Measurements from ENCODE around the gene UBE2D1.

DNA sequence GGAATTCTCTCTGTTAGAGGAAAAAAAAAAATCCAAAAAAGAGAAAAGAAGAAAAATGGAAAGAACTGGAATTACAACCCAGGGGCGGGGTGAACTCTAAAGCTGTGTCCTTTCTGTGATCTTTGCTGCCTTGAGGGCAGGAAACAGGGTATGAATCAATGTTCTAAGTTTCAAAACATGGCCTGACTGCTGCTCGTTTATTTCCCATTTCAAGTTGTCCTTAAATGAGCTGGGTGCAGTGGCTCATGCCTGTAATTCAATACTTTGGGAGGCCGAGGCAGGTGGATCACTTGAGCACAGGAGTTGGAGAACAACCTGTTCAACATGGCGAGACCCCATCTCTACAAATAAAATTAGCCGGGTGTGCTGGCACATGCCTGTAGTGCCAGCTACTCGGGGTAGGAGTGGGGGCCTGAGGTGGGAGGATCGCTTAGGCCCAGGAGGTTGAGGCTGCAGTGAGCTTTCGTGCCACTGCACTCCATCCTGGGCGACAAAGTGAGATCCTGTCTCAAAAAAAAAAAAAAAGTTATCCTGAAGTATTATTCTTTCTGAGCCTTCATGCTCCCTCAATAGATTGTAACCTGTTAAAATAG lies 25.7 kb downstream of the UBE2D1 start:
- TF ChIP-seq GATA2 (IDR thresholded peaks at IDR 0.05; ENCODE audit: low read depth, low read length) (no peak), GATA3 (IDR thresholded peaks at IDR 0.05; ENCODE audit: low read depth, low read length) (no peak)
